SK-N-SH treated with all-trans-retinoic acid at 6 μM for 48 hours (cell line): ENCODE data around the gene SPINK4.

Experiments used
- ATAC-seq: fragments of 200-7000 bp; cut with Tn5 transposase; 3 replicates; pipeline ENCODE4 v1.9.1; 2020; ENCODE audit warnings: mild to moderate bottlenecking, moderate library complexity
- ARNTL ChIP-seq: fragments of 450-650 bp; formaldehyde crosslinking; IDR thresholded peaks from 2 replicates; pipeline ENCODE4 v1.5.0; 2020; ENCODE audit warnings: low read depth, mild to moderate bottlenecking, moderate library complexity, borderline replicate concordance
- BACH2 ChIP-seq: fragments of 250-450 bp; sonication (Bioruptor Pico); IDR thresholded peaks from 2 replicates; pipeline ENCODE4 v1.9.0; 2021; ENCODE audit warnings: mild to moderate bottlenecking, borderline replicate concordance
- CREB5 ChIP-seq: fragments of 250-450 bp; sonication (Bioruptor Pico); IDR thresholded peaks from 2 replicates; pipeline ENCODE4 v1.5.1; 2020; ENCODE audit warnings: low read depth, mild to moderate bottlenecking, moderate library complexity
- CSRNP3 ChIP-seq: fragments of 250-450 bp; sonication (Bioruptor Pico); IDR thresholded peaks from 2 replicates; pipeline ENCODE4 v1.5.1; 2021; ENCODE audit warnings: mild to moderate bottlenecking, moderate library complexity
- GLIS3 ChIP-seq: fragments of 250-450 bp; sonication (Bioruptor Pico); IDR thresholded peaks from 2 replicates; pipeline ENCODE4 v1.5.0; 2020; ENCODE audit warnings: mild to moderate bottlenecking, moderate library complexity
- OSR1 ChIP-seq: fragments of 250-450 bp; sonication (Bioruptor Pico); IDR thresholded peaks from 2 replicates; pipeline ENCODE4 v1.8.0; 2022; ENCODE audit warnings: moderate library complexity, mild to moderate bottlenecking, inconsistent platforms
- PATZ1 ChIP-seq: fragments of 250-450 bp; sonication (Bioruptor Pico); IDR thresholded peaks from 2 replicates; pipeline ENCODE4 v1.8.0; 2020; ENCODE audit warnings: mild to moderate bottlenecking, moderate library complexity, borderline replicate concordance
- POU6F1 ChIP-seq: fragments of 250-450 bp; sonication (Bioruptor Pico); IDR thresholded peaks from 2 replicates; pipeline ENCODE4 v1.8.0; 2021; ENCODE audit warnings: low read depth, mild to moderate bottlenecking, moderate library complexity, borderline replicate concordance
- TCF4 ChIP-seq: fragments of 250-450 bp; sonication (Bioruptor Pico); IDR thresholded peaks from 2 replicates; pipeline ENCODE4 v1.8.0; 2021; ENCODE audit warnings: mild to moderate bottlenecking, moderate library complexity, borderline replicate concordance
- TOX ChIP-seq: fragments of 250-450 bp; sonication (Bioruptor Pico); IDR thresholded peaks from 2 replicates; pipeline ENCODE4 v1.8.0; 2021; ENCODE audit warnings: mild to moderate bottlenecking, moderate library complexity, borderline replicate concordance
- TSHZ2 ChIP-seq: fragments of 250-450 bp; sonication (Bioruptor Pico); IDR thresholded peaks from 2 replicates; pipeline ENCODE4 v1.5.0; 2020; ENCODE audit warnings: mild to moderate bottlenecking, moderate library complexity
- ZC3H10 ChIP-seq: fragments of 250-450 bp; sonication (Bioruptor Pico); IDR thresholded peaks from 2 replicates; pipeline ENCODE4 v1.5.1; 2021; ENCODE audit warnings: mild to moderate bottlenecking, moderate library complexity
- ZFP30 ChIP-seq: fragments of 450-650 bp; formaldehyde crosslinking; IDR thresholded peaks from 2 replicates; pipeline ENCODE4 v1.5.0; 2022; ENCODE audit warnings: mild to moderate bottlenecking, moderate library complexity
- ZNF565 ChIP-seq: fragments of 450-650 bp; formaldehyde crosslinking; conservative IDR thresholded peaks from 2 replicates; pipeline ENCODE4 v1.5.0; 2020; ENCODE audit warnings: low read depth, mild to moderate bottlenecking, moderate library complexity
- ZNF70 ChIP-seq: fragments of 450-650 bp; formaldehyde crosslinking; IDR thresholded peaks from 2 replicates; pipeline ENCODE4 v1.5.0; 2020; ENCODE audit warnings: mild to moderate bottlenecking, moderate library complexity
- ZNF8 ChIP-seq: fragments of 450-650 bp; formaldehyde crosslinking; IDR thresholded peaks from 2 replicates; pipeline ENCODE4 v1.5.0; 2020; ENCODE audit warnings: mild to moderate bottlenecking, moderate library complexity

SPINK4 gene

GRCh38 chr9:33295571-33295970, 55.6 kb downstream of the SPINK4 start:
- TF ChIP-seq GLIS3 (CRISPR knock-in tag) (no peak), POU6F1 (CRISPR knock-in tag) (no peak), BACH2 (no peak), TSHZ2 (CRISPR knock-in tag) (no peak), TOX (CRISPR knock-in tag) (no peak), CREB5 (CRISPR knock-in tag) (no peak), ZFP30 (CRISPR knock-in tag) (no peak), ZNF70 (CRISPR knock-in tag) (no peak), ZNF8 (no peak), ZC3H10 (CRISPR knock-in tag) (no peak)
- no peak for ATAC-seq

- no peak for TF ChIP-seq ZNF8
- no peak for TF ChIP-seq ZFP30 (CRISPR knock-in tag)
- TF ChIP-seq POU6F1 (CRISPR knock-in tag), result no peak
- no peak for TF ChIP-seq PATZ1
- no peak for TF ChIP-seq ARNTL (CRISPR knock-in tag)
- no peak for TF ChIP-seq CSRNP3 (CRISPR knock-in tag)
- no peak for TF ChIP-seq TOX (CRISPR knock-in tag)
- TF ChIP-seq OSR1 (CRISPR knock-in tag), result no peak
- no peak for TF ChIP-seq TCF4
- no peak for TF ChIP-seq BACH2
- no peak for TF ChIP-seq ZNF565 (CRISPR knock-in tag)
- TF ChIP-seq, all 23 proteins: peak for 0
- ATAC-seq, result no peak
These were observed 57.5 kb downstream of the SPINK4 start for GRCh38 chr9:33297432-33297831.
